Measurements from ENCODE around the gene INPP4B. TPM values are rescaled to one million over a fixed set of nuclear protein-coding genes. Genes with fewer than 3 reads are reported as not detected.
A peak's percentile ranks its signal among the peaks of the same experiment; 100 is the strongest.

The INPP4B gene
- polyA plus RNA-seq, 1 donor from 2014 or later = 1.2 TPM

DNA sequence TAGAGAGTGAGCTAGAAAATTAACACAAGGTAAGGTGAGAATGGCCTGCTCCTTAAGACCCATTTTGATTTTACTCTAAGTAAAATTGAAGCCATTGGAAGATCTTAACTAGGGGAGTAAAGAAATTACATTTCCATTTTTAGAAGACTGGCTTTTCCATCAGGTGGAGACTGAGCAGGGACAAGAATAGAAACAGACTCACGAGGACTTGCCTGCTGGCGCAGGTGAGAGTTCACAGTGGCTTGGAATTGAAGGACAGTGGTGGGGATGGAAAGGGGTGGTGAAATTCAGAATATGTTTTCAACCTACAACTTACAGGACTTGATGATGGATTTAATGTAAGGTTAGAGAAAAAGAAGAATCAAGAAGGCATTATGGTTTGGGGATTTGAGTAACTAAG lies 427.4 kb downstream of the INPP4B start:
- H3K4me3 Mint-ChIP-seq = no peak overlapping the region
- H3K36me3 Mint-ChIP-seq = peaks cover 2% of the 10 kb centered on the region
- no peak overlapping the region for H3K27ac Mint-ChIP-seq
- H3K27me3 Mint-ChIP-seq = no peaks in the 10 kb centered on the region
- no peaks in the 10 kb centered on the region for H3K4me1 Mint-ChIP-seq
- no peaks in the 10 kb centered on the region for H3K9me3 Mint-ChIP-seq

DNA sequence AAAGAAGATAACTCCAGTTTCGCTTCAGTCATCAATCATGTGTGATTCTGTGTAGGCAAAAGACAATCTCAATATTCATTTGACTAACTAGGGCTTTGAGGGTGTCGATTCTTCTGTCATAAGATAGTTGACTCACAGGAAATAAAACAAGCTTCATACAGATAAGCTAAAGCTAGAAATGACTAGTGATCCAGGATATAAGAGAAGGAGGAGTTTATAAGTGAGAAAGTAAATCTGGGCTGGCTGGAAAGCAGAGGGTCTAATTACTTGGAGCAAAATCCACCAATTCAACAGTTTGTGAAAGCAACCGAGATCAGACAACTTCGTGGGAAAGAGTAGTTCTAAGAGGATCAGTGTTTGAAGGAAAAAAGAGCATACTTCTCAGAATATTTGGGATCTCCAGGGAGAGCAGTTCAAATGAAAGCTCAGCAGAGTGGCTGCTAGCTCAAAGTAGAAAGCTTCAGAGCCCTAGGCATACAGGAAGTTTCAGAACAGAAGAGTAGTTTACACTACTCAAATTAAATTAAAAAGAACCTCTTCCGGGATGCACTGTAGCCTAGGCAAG lies 429.3 kb downstream of the INPP4B start:
- Mint-ChIP-seq H3K27me3 (no peaks in the 10 kb centered on the region), H3K4me1 (no peaks in the 10 kb centered on the region), H3K4me3 (no peak overlapping the region), H3K36me3 (no peaks in the 10 kb centered on the region), H3K9me3 (no peaks in the 10 kb centered on the region), H3K27ac (no peak overlapping the region)

DNA sequence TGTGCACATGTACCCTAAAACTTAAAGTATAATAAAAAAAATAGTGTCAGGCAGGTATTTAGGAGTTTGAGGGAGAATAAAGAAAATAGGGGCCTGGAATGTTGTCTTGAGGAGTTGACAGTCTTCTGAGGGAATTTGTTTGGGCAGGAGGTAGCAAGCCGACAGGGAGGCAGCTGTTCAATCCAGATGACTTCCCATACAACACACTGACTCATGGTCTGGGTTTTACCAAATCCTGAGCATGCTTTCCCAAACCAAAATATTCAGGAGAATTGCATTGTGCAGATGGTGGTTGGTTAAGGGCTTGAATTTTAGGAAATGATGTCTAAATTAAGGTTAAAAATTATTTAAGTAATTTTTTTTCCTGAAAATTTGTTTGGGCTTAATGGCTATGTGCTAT lies 430.0 kb downstream of the INPP4B start:
- H3K27me3 Mint-ChIP-seq = no peaks in the 10 kb centered on the region
- H3K4me1 Mint-ChIP-seq = no peaks in the 10 kb centered on the region
- no peak overlapping the region for H3K27ac Mint-ChIP-seq
- H3K36me3 Mint-ChIP-seq = no peaks in the 10 kb centered on the region
- no peaks in the 10 kb centered on the region for H3K9me3 Mint-ChIP-seq
- no peak overlapping the region for H3K4me3 Mint-ChIP-seq

DNA sequence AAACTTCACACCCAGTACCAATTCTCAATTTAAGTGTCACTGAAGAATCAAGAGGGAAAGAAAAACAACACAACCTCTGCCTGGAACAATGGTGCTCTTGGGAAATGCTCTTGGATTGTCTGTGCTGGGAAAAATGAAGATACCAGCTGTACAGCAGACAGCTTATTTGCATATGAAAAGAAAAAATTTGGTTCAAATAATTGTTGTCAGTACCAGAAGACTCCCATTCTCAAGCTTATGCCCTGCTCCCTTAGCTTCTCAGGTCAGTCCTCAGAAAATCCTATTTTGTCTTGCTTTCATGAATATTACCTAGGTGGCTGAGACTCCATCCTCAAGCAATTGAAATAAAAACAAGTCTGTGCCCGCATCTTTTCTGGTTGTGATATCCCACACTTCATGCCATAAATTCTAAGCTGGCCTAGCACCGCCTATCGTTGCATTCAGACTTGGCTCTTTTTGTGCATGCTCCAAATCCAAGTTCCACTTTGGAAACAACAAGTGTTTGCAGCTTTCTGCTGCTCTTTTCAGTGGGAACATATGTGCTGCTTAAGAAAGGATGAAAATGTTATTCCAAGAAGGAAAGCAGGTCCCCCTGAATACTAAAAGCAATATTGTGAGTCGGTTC lies 431.6 kb downstream of the INPP4B start:
- Mint-ChIP-seq H3K9me3 (no peaks in the 10 kb centered on the region), H3K36me3 (no peaks in the 10 kb centered on the region), H3K27ac (no peak overlapping the region), H3K4me1 (no peaks in the 10 kb centered on the region), H3K4me3 (no peak overlapping the region), H3K27me3 (no peaks in the 10 kb centered on the region)

DNA sequence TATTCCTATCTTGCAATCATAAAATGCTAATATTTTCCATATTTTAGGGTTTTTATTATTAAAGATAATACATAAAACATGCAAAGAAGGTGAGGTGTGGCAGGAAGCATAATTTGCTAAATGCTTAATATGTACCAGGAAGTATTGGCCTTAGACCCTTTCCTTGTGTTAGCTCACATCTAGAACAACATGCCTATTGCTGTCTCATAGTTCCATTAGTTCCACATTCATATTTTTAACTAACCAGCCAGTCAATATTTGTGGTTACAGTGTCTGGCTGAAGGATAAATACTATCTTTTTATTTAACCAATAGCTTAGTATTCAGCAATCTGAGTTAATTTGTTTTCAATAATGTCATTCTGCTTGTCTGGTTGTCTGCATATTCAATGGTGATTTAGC lies 432.6 kb downstream of the INPP4B start:
- H3K4me3 Mint-ChIP-seq = no peak overlapping the region
- H3K27me3 Mint-ChIP-seq = no peaks in the 10 kb centered on the region
- no peak overlapping the region for H3K27ac Mint-ChIP-seq
- H3K4me1 Mint-ChIP-seq = no peaks in the 10 kb centered on the region
- H3K36me3 Mint-ChIP-seq = no peaks in the 10 kb centered on the region
- H3K9me3 Mint-ChIP-seq = no peaks in the 10 kb centered on the region

DNA sequence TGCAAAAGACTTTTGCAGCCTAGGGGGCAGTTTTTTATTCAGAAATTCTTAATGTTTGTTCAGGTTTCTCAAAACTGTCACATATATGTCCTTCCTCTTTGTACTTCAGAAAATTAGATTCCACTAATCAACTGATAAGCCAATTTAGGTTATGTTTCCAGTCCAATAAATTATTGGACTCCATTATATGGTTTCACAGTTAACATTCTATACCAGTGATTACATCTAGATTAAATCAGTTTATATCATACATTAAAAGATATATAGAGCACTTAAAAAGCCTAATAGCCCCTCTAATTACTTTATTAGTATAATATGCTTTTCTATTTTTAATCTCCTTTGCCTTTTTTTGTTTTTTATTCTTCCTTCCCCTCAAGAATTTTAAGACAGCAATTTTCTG lies 434.1 kb downstream of the INPP4B start:
- Mint-ChIP-seq H3K36me3 (no peaks in the 10 kb centered on the region), H3K27me3 (no peaks in the 10 kb centered on the region), H3K9me3 (no peaks in the 10 kb centered on the region), H3K4me3 (no peak overlapping the region), H3K4me1 (no peaks in the 10 kb centered on the region), H3K27ac (no peak overlapping the region)

DNA sequence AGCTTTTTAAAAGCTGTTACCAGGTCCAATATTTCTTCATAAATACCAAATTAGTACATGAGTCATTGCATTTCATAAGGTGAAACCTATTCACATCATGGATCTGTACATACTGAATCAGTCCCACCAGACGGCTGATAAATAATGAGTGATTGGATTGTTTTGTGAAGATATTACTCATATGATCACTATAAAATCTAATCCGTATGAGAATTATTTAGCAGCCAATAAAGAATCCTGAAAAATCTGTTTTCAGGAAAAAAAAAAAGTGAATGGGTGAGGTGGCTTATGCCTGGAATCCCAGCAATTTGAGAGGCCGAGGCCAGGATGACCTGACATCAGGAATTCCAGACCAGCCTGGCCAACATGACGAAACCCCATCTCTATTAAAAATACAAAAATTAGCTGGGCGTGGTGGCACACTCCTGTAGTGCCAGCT lies 438.1 kb downstream of the INPP4B start:
- H3K4me1 Mint-ChIP-seq = peaks cover 0 to 5% (median 2%) of the 10 kb centered on the region in 3 donors
- H3K9me3 Mint-ChIP-seq = no peaks in the 10 kb centered on the region
- H3K36me3 Mint-ChIP-seq = no peaks in the 10 kb centered on the region
- H3K27ac Mint-ChIP-seq = no peak overlapping the region
- H3K27me3 Mint-ChIP-seq = peaks cover 11% of the 10 kb centered on the region
- no peak overlapping the region for H3K4me3 Mint-ChIP-seq

DNA sequence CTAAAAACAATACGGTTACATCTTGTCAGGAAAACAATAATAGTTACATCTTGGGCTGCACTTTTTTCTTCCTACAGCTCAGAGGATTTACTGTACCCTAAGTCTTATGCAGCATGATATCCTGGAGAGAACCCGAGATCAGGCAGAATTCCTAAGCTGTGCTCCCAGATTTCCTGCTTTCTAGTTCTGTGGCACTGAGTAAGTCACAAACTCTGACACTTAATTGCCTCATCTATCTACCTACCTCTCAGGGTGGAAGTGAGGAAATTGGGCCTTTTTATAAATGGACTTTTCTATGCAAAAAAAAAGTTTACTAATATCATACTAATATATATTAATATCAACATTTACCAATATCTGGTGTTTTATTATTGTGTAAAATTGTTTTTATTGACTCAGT lies 438.5 kb downstream of the INPP4B start:
- Mint-ChIP-seq H3K9me3 (no peaks in the 10 kb centered on the region), H3K36me3 (no peaks in the 10 kb centered on the region), H3K27ac (no peak overlapping the region), H3K4me3 (no peak overlapping the region), H3K27me3 (peaks cover 11% of the 10 kb centered on the region), H3K4me1 (peaks cover 0 to 5% (median 2%) of the 10 kb centered on the region in 3 donors)

DNA sequence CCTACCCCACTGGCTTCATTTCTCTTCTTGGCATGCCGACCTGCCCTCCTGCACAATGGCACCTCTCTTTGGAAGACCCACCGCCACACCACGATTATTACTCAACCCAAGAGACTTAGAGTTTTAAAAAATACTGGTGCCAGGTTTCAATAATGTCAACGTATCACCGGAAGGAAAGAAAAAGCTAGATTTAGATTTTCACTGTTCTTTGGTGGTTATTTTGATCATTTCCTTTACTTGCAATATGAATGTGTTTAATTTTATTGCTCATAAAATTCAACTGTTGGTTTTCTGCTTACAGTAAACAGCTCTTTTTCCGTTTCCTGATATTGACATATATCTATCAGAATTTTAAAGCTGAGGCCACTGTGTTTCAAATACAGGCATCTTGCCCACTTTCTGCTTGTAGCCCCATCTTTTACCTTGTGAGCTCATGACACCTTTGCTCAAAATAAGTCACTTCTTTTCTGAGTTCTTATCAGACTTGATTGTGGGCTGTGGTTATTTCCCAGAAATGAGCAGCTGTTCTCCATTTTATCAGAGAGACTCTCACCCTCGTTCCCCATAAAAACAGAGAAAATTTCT lies 439.1 kb downstream of the INPP4B start:
- Mint-ChIP-seq H3K9me3 (no peaks in the 10 kb centered on the region), H3K27ac (no peak overlapping the region), H3K4me3 (peak overlapping the region in 1 of 4 donors; percentile 11), H3K4me1 (peaks cover 0 to 5% (median 2%) of the 10 kb centered on the region in 3 donors), H3K27me3 (peaks cover 11% of the 10 kb centered on the region), H3K36me3 (no peaks in the 10 kb centered on the region)

DNA sequence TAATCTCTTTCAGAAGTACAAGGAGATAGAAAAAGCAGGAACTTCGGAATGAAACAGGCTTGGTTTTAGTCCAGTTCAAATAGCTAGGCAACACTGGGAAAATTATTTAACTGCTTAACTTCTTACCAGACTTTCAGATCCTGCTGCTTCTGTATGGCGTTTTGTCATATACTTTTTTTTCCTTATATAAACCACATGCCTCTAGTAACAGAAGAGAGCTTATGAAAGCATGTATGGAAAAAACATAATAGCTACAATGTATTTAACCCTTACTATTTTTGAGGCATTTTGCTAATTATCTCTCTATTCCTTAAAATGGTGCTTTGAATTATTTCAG lies 439.6 kb downstream of the INPP4B start:
- Mint-ChIP-seq H3K9me3 (no peaks in the 10 kb centered on the region), H3K4me3 (no peak overlapping the region), H3K27me3 (peaks cover 11% of the 10 kb centered on the region), H3K4me1 (peaks cover 0 to 5% (median 2%) of the 10 kb centered on the region in 3 donors), H3K36me3 (no peaks in the 10 kb centered on the region), H3K27ac (no peak overlapping the region)

DNA sequence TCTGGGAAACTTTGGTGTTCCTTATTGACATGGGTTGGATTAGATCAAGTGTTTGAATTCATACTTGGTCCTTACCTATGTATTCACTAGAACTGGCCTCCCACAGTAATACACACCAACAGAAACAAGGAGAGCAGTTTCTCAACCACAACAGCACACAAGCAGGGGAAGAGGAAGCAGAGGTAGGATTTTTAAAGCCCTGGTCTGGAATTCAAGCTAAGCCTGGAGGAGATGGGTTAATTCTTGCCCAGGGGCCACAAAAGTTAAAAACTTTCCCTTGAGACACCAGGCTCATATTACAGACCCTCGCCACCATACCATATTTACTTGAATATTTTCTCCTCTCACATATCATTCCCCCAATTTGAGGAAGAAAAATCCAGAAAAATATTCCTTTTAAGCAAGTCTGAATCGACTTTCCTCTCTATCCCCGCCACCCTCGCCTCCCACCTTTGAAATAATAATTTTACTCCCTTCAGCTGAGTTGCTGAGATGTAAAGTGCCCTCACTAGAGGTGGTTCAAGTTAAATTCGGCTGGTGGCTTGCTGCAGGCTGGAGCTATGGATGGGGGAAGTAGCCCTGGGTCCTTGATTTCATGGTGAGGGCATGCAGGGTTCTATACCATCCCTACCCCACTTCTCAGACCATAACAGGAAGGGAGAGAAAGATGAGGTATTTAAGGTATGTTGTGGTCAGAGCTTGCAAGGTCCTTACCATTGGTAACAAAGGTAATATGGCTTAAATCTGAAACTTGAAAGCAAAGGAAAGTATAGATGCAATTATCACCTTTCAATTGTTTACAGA lies 440.2 kb downstream of the INPP4B start:
- Mint-ChIP-seq H3K36me3 (no peaks in the 10 kb centered on the region), H3K27me3 (peaks cover 11% of the 10 kb centered on the region), H3K4me3 (peak overlapping the region in 1 of 4 donors; percentile 30), H3K4me1 (peaks cover 0 to 5% (median 2%) of the 10 kb centered on the region in 3 donors), H3K9me3 (peaks cover 0 to 1% (median 0%) of the 10 kb centered on the region in 3 donors), H3K27ac (no peak overlapping the region)

DNA sequence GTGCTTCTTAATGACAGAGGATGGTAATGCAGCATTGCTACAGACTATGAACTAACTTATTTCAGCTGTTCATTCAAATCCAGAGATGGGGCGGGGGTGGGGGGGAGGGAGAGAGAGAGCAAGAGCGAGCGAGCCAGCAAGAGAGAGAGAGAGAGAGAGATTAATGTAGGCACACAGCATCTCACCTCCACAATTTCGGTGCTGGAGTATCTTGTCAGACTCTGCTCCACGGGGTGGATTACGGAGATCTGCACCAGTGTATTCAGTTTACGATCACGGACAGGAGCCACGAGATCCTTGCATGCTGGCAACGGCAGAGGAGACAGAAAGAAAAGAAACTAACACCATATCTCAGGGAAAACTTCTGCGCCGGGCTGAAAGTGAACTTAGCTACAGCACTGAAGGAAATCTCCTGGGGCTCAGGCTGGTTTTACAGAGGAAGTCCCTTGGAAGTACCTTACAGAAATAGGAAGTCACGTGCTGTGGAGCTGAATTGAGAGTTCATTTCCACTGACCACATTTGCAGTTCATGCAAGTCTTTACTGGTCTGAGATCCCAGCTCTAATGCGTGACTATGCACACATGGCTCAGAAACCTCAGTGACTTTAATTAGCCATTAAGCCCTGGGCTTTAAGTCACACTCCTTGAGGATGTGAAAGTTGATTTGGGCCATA lies 440.9 kb downstream of the INPP4B start:
- Mint-ChIP-seq H3K9me3 (peaks cover 0 to 3% (median 0%) of the 10 kb centered on the region in 3 donors), H3K4me3 (peak overlapping the region in 3 of 4 donors; percentile 81 to 84 (median 81)), H3K4me1 (peaks cover 0 to 5% (median 2%) of the 10 kb centered on the region in 3 donors), H3K27me3 (peaks cover 11% of the 10 kb centered on the region), H3K27ac (peak overlapping the region in 1 of 3 donors; percentile 16), H3K36me3 (no peaks in the 10 kb centered on the region)

DNA sequence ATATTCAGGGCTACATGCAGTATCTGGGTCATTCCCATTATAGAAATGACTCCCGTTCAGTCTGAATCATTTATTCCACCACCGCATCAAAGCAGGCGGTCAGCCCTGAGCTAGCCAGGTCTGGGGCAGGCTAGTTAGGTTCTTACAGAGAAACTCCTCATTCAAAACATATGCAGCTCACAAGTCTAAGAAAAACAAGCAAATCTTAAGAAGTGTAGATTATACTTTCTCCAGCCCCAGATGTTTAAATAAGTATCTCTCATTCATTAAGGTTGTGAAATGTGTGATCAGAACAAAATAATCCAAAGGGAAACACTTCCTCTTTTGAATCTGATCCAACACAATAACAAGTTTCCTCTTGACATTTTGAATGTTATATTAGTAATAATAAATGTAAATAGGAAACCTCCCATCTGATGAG lies 441.9 kb downstream of the INPP4B start:
- Mint-ChIP-seq H3K27ac (no peak overlapping the region), H3K36me3 (no peaks in the 10 kb centered on the region), H3K4me1 (peaks cover 0 to 5% (median 2%) of the 10 kb centered on the region in 3 donors), H3K27me3 (peaks cover 11% of the 10 kb centered on the region), H3K4me3 (peak overlapping the region in 1 of 4 donors; percentile 54), H3K9me3 (peaks cover 0 to 3% (median 0%) of the 10 kb centered on the region in 3 donors)

DNA sequence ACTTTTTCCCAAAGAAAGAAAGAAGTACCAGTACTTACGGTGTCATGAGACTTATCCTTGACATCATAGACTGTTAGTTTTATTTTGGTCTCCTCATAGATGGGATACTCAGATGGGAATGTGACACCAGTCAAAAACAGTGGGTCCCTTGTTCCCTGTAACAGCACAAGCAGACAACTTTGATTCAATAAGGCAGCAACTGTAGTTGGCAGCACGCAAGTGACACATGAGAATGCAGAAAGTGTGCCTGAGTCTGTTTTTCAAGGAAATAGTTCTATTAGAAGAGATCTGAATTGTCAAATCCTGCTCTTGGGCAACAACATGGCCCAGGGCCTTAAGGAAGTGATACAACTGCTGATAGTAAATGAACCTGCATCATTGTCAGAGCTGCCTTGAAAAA lies 443.2 kb downstream of the INPP4B start:
- Mint-ChIP-seq H3K27me3 (peaks cover 11% of the 10 kb centered on the region), H3K9me3 (peaks cover 0 to 3% (median 0%) of the 10 kb centered on the region in 3 donors), H3K36me3 (no peaks in the 10 kb centered on the region), H3K4me1 (peaks cover 0 to 5% (median 2%) of the 10 kb centered on the region in 3 donors), H3K27ac (no peak overlapping the region), H3K4me3 (peak overlapping the region in 1 of 4 donors; percentile 12)

DNA sequence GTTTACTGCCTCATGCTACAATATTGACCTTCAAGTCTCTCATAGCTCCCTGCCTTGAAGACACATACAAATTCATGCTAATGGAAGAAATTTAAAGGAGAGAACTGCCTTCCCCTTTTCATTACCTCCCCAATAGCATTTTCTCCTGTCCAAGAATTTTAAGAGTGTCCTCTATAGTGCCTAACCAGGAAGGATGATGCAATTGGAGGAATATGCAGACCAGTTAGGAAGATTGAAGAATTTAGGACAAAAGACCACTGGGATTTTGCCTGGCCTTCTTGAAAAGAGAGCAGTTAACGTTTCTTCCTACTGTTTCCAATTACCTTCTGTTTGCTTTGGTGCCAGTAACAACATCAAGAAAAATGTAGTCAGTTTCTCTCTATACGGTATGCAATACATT lies 443.9 kb downstream of the INPP4B start:
- H3K4me1 Mint-ChIP-seq = peaks cover 0 to 5% (median 2%) of the 10 kb centered on the region in 3 donors

More for the DNA sequence above, 443.9 kb downstream of the INPP4B start:
- H3K36me3 Mint-ChIP-seq = no peaks in the 10 kb centered on the region
- H3K4me3 Mint-ChIP-seq = peak overlapping the region in 1 of 4 donors; percentile 3
- peaks cover 0 to 3% (median 0%) of the 10 kb centered on the region in 3 donors for H3K9me3 Mint-ChIP-seq
- H3K27ac Mint-ChIP-seq = no peak overlapping the region
- H3K27me3 Mint-ChIP-seq = peaks cover 11% of the 10 kb centered on the region

All from IgD-negative memory B cell (primary cell).